Measurements from ENCODE around the gene CDK7.

The CDK7 gene

DNA sequence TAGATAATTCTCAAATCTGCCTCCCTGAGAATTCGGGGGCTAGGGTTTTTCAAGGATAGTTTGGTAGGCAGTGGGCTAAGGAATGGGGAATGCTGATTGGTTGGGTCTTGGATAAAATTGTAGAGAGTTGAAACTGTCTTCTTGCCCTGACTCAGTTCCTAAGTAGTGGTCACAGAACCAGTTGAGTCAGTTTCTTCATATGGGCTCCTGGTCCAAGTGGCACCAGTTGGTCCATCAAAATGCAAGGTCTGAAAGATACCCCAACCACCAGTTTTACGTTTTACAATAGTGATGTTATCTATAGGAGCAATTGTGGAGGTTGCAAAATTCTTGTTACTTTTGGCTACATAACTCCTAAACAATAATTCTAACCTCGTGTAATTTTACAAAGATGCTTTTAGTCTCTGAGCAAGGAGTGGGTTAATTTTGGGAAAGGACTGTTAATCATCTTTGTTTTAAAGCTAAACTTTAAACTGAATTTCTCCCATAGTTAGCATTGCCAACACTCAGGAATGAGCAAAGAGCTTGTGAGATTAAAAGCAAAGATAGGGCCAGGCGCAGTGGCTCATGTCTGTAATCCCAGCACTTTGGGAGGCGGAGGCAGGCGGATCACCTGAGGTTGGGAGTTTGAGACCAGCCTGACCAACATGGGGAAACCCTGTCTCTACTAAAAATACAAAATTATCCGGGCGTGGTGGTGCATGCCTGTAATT lies 7.7 kb downstream of the CDK7 start:
- Histone ChIP-seq H3K18ac (ENCODE audit: low read length) (no peak overlapping the region), H3K4me1 (ENCODE audit: control insufficient read depth in 2 of 2, insufficient read depth in 1 of 2, low read depth in 1 of 2, low read length in 2 of 2) (no peaks in the 10 kb centered on the region), H3K14ac (ENCODE audit: low read length) (no peak overlapping the region), H3K36me3 (replicated peaks in 1 of 2; ENCODE audit: control insufficient read depth in 2 of 2, insufficient read depth in 2 of 2, low read length in 2 of 2) (peaks cover 2 to 44% of the 10 kb centered on the region in 2 donors), H3K9me3 (replicated peaks in 1 of 2; ENCODE audit: control insufficient read depth in 2 of 2, insufficient read depth in 1 of 2, low read depth in 1 of 2, low read length in 2 of 2) (peaks cover 0 to 12% of the 10 kb centered on the region in 2 donors), H2BK120ac (ENCODE audit: low read depth, low read length) (no peak overlapping the region), H3K23ac (ENCODE audit: low read depth, low read length, poor library complexity) (no peak overlapping the region), H4K8ac (ENCODE audit: low read depth, low read length) (no peak overlapping the region), H4K91ac (ENCODE audit: low read depth, low read length, poor library complexity) (no peak overlapping the region), H2BK12ac (ENCODE audit: low read length) (no peak overlapping the region), H2AK5ac (ENCODE audit: low read depth, low read length) (no peak overlapping the region), H3K27me3 (ENCODE audit: control insufficient read depth in 3 of 3, insufficient read depth in 3 of 3, low read depth in 1 of 3, low read length in 3 of 3) (no peaks in the 10 kb centered on the region), H2BK5ac (ENCODE audit: low read length) (no peak overlapping the region), H3K9ac (ENCODE audit: low read depth, low read length, poor library complexity) (no peak overlapping the region), H2AFZ (ENCODE audit: low read length) (no peak overlapping the region), H3K79me1 (ENCODE audit: low read depth, low read length) (no peaks in the 10 kb centered on the region), H3K4me3 (ENCODE audit: low read length in 2 of 2) (no peak overlapping the region), H2BK15ac (ENCODE audit: low read length) (no peak overlapping the region), H3K4ac (ENCODE audit: low read length) (no peak overlapping the region), H3K4me2 (ENCODE audit: insufficient read depth, low read length, poor library complexity, severe bottlenecking) (no peak overlapping the region), H3K27ac (replicated peaks; ENCODE audit: low read length) (no peak overlapping the region)
- WGBS, 2 donors (ENCODE audit: extremely low coverage in 2 of 2, insufficient read length in 2 of 2, insufficient replicate concordance in 1 of 2) = no CpG with 5 or more reads among the region's 8 CpGs
- no peak for DNase-seq (ENCODE audit: low spot score)

DNA sequence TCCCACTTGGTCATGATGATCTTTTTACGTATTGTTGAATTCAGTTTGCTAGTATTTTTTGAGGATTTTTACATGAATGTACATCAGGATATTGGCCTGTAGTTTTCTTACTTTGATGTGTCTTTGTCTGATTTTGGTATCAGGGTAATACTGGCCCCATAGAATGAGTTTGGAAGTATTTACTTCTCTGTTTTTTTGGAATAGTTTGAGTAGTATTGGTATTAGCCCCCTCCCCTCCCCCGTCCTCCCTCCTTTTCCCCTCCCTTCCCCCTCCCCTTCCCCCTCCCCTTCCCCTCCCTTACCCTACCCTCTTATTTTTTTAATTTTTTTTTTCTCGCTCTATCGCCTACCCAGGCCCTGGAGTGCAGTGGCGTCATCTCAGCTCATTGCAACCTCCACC lies 10.3 kb downstream of the CDK7 start:
- no peak overlapping the region for H3K23ac ChIP-seq (ENCODE audit: low read depth, low read length, poor library complexity)
- no peaks in the 10 kb centered on the region for H3K79me1 ChIP-seq (ENCODE audit: low read depth, low read length)
- H2BK120ac ChIP-seq (ENCODE audit: low read depth, low read length) = no peak overlapping the region
- no peak overlapping the region for H2AFZ ChIP-seq (ENCODE audit: low read length)
- no CpG with 5 or more reads among the region's 5 CpGs for WGBS, 2 donors (ENCODE audit: extremely low coverage in 2 of 2, insufficient read length in 2 of 2, insufficient replicate concordance in 1 of 2)
- H3K4me1 ChIP-seq (ENCODE audit: control insufficient read depth in 2 of 2, insufficient read depth in 1 of 2, low read depth in 1 of 2, low read length in 2 of 2) = no peaks in the 10 kb centered on the region
- no peak overlapping the region for H2BK12ac ChIP-seq (ENCODE audit: low read length)
- no peak overlapping the region for H3K4me2 ChIP-seq (ENCODE audit: insufficient read depth, low read length, poor library complexity, severe bottlenecking)
- peaks cover 0 to 19% of the 10 kb centered on the region in 2 donors for H3K36me3 ChIP-seq (replicated peaks in 1 of 2; ENCODE audit: control insufficient read depth in 2 of 2, insufficient read depth in 2 of 2, low read length in 2 of 2)
- H2BK5ac ChIP-seq (ENCODE audit: low read length) = no peak overlapping the region
- H3K27me3 ChIP-seq (ENCODE audit: control insufficient read depth in 3 of 3, insufficient read depth in 3 of 3, low read depth in 1 of 3, low read length in 3 of 3) = no peaks in the 10 kb centered on the region
- no peak overlapping the region for H3K4ac ChIP-seq (ENCODE audit: low read length)
- no peak overlapping the region for H2AK5ac ChIP-seq (ENCODE audit: low read depth, low read length)
- H4K8ac ChIP-seq (ENCODE audit: low read depth, low read length) = no peak overlapping the region
- H3K14ac ChIP-seq (ENCODE audit: low read length) = no peak overlapping the region
- H3K4me3 ChIP-seq (ENCODE audit: low read length in 2 of 2) = no peak overlapping the region
- no peak overlapping the region for H3K27ac ChIP-seq (replicated peaks; ENCODE audit: low read length)
- no peak overlapping the region for H2BK15ac ChIP-seq (ENCODE audit: low read length)
- H3K9me3 ChIP-seq (replicated peaks in 1 of 2; ENCODE audit: control insufficient read depth in 2 of 2, insufficient read depth in 1 of 2, low read depth in 1 of 2, low read length in 2 of 2) = peaks cover 0 to 12% of the 10 kb centered on the region in 2 donors
- DNase-seq (ENCODE audit: low spot score) = no peak
- H3K9ac ChIP-seq (ENCODE audit: low read depth, low read length, poor library complexity) = no peak overlapping the region
- H3K18ac ChIP-seq (ENCODE audit: low read length) = no peak overlapping the region
- no peak overlapping the region for H4K91ac ChIP-seq (ENCODE audit: low read depth, low read length, poor library complexity)

GRCh38 chr5:69248019-69248418 lies 13.3 kb downstream of the CDK7 start:
- Histone ChIP-seq H2BK5ac (ENCODE audit: low read length) (no peak overlapping the region), H4K8ac (ENCODE audit: low read depth, low read length) (no peak overlapping the region), H3K9ac (ENCODE audit: low read depth, low read length, poor library complexity) (no peak overlapping the region), H3K18ac (ENCODE audit: low read length) (no peak overlapping the region), H2BK120ac (ENCODE audit: low read depth, low read length) (no peak overlapping the region), H2AFZ (ENCODE audit: low read length) (no peak overlapping the region), H3K79me1 (ENCODE audit: low read depth, low read length) (no peaks in the 10 kb centered on the region), H3K23ac (ENCODE audit: low read depth, low read length, poor library complexity) (no peak overlapping the region), H3K36me3 (replicated peaks in 1 of 2; ENCODE audit: control insufficient read depth in 2 of 2, insufficient read depth in 2 of 2, low read length in 2 of 2) (peaks cover 0 to 9% of the 10 kb centered on the region in 2 donors), H3K4me3 (ENCODE audit: low read length in 2 of 2) (no peak overlapping the region), H3K4ac (ENCODE audit: low read length) (no peak overlapping the region), H3K27ac (replicated peaks; ENCODE audit: low read length) (no peak overlapping the region), H2BK12ac (ENCODE audit: low read length) (no peak overlapping the region), H2BK15ac (ENCODE audit: low read length) (no peak overlapping the region), H4K91ac (ENCODE audit: low read depth, low read length, poor library complexity) (no peak overlapping the region), H2AK5ac (ENCODE audit: low read depth, low read length) (no peak overlapping the region), H3K4me1 (ENCODE audit: control insufficient read depth in 2 of 2, insufficient read depth in 1 of 2, low read depth in 1 of 2, low read length in 2 of 2) (no peaks in the 10 kb centered on the region), H3K27me3 (ENCODE audit: control insufficient read depth in 3 of 3, insufficient read depth in 3 of 3, low read depth in 1 of 3, low read length in 3 of 3) (no peaks in the 10 kb centered on the region), H3K14ac (ENCODE audit: low read length) (no peak overlapping the region), H3K4me2 (ENCODE audit: insufficient read depth, low read length, poor library complexity, severe bottlenecking) (no peak overlapping the region), H3K9me3 (replicated peaks in 1 of 2; ENCODE audit: control insufficient read depth in 2 of 2, insufficient read depth in 1 of 2, low read depth in 1 of 2, low read length in 2 of 2) (peaks cover 0 to 2% of the 10 kb centered on the region in 2 donors)
- WGBS, 2 donors (ENCODE audit: extremely low coverage in 2 of 2, insufficient read length in 2 of 2, insufficient replicate concordance in 1 of 2) = no CpG with 5 or more reads among the region's 2 CpGs
- no peak for DNase-seq (ENCODE audit: low spot score)

DNA sequence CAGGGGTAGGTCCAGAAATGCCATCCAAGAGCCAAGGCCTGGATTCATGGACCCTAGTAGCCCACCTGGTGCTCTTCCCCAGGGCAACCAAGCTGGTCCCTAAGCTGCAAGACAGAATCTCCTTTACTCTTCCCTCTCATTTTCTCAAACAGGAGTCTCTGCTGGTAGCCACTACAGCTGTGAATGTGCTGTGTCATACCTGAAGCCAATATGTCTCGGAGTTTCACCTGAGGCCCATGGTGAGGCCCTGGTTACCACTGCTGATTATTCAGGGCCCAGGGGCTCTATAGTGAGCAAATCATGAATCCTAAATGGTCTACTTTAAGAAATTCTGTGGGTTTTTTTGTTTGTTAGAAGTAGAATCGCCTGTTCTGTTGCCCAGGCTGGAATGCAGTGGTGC lies 15.9 kb downstream of the CDK7 start:
- Histone ChIP-seq H3K9ac (ENCODE audit: low read depth, low read length, poor library complexity) (no peak overlapping the region), H2AK5ac (ENCODE audit: low read depth, low read length) (no peak overlapping the region), H3K27me3 (ENCODE audit: control insufficient read depth in 3 of 3, insufficient read depth in 3 of 3, low read depth in 1 of 3, low read length in 3 of 3) (no peaks in the 10 kb centered on the region), H3K4me1 (ENCODE audit: control insufficient read depth in 2 of 2, insufficient read depth in 1 of 2, low read depth in 1 of 2, low read length in 2 of 2) (no peaks in the 10 kb centered on the region), H2BK15ac (ENCODE audit: low read length) (no peak overlapping the region), H3K14ac (ENCODE audit: low read length) (no peak overlapping the region), H2BK12ac (ENCODE audit: low read length) (no peak overlapping the region), H3K4me2 (ENCODE audit: insufficient read depth, low read length, poor library complexity, severe bottlenecking) (no peak overlapping the region), H3K9me3 (replicated peaks in 1 of 2; ENCODE audit: control insufficient read depth in 2 of 2, insufficient read depth in 1 of 2, low read depth in 1 of 2, low read length in 2 of 2) (no peaks in the 10 kb centered on the region), H2AFZ (ENCODE audit: low read length) (no peak overlapping the region), H4K91ac (ENCODE audit: low read depth, low read length, poor library complexity) (no peak overlapping the region), H3K23ac (ENCODE audit: low read depth, low read length, poor library complexity) (no peak overlapping the region), H2BK120ac (ENCODE audit: low read depth, low read length) (no peak overlapping the region), H3K79me1 (ENCODE audit: low read depth, low read length) (no peaks in the 10 kb centered on the region), H3K4me3 (ENCODE audit: low read length in 2 of 2) (no peak overlapping the region), H4K8ac (ENCODE audit: low read depth, low read length) (no peak overlapping the region), H3K18ac (ENCODE audit: low read length) (no peak overlapping the region), H3K4ac (ENCODE audit: low read length) (no peak overlapping the region), H2BK5ac (ENCODE audit: low read length) (no peak overlapping the region), H3K36me3 (replicated peaks in 1 of 2; ENCODE audit: control insufficient read depth in 2 of 2, insufficient read depth in 2 of 2, low read length in 2 of 2) (peaks cover 0 to 14% of the 10 kb centered on the region in 2 donors), H3K27ac (replicated peaks; ENCODE audit: low read length) (no peak overlapping the region)
- DNase-seq (ENCODE audit: low spot score) = no peak
- no CpG with 5 or more reads among the region's 2 CpGs for WGBS, 2 donors (ENCODE audit: extremely low coverage in 2 of 2, insufficient read length in 2 of 2, insufficient replicate concordance in 1 of 2)

All from neuronal stem cell (in vitro differentiated cells).